SH-SY5Y (cell line): ENCODE results near the gene OBSCN.

Experiments
- GATA2 ChIP-seq: IDR thresholded peaks from 2 replicates; pipeline ENCODE4 v1.6.1; 2011; ENCODE audit warnings: mild to moderate bottlenecking, low read depth, low read length
- GATA3 ChIP-seq: IDR thresholded peaks from 2 replicates; pipeline ENCODE4 v1.6.1; 2011; ENCODE audit warnings: low read depth, mild to moderate bottlenecking, low read length, moderate library complexity

DNA sequence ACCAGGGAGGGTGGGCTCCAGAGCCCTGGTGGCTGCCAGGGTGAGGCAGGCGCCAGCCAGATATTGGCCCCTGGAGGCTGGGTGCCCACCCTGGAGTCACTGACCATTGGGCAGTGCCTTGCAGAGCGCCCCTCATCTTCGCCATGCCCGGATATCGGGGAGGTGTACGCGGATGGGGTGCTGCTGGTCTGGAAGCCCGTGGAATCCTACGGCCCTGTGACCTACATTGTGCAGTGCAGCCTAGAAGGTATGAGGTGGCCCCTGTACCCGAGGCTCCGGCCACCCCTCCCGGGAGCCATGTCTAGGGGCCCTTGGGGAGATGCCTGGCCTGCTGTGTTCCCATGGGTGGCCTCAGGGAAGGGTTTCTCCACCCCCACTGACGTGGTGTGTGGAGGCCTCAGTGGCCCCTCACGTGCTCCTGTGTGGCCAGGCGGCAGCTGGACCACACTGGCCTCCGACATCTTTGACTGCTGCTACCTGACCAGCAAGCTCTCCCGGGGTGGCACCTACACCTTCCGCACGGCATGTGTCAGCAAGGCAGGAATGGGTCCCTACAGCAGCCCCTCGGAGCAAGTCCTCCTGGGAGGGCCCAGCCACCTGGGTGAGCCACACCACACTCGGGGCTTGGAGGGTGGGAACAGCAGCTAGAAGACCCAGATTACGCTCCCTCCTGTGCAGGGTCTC is 167.9 kb downstream of the OBSCN start:
- TF ChIP-seq GATA3, result no peak
- TF ChIP-seq GATA2, result no peak
